Fibroblast of the conjunctiva (primary cell): ENCODE results near the gene TMEM263.
"Not testable (repeated sequence)": the region's sequence is repeated elsewhere in the genome, so short reads cannot be mapped to it uniquely, and the experiment has no call there.

ENCODE experiments used
- DNase-seq: peaks from one replicate; pipeline ENCODE4 v3.0.0-alpha.2; 2010; ENCODE audit warnings: low read depth

TMEM263 gene

DNA sequence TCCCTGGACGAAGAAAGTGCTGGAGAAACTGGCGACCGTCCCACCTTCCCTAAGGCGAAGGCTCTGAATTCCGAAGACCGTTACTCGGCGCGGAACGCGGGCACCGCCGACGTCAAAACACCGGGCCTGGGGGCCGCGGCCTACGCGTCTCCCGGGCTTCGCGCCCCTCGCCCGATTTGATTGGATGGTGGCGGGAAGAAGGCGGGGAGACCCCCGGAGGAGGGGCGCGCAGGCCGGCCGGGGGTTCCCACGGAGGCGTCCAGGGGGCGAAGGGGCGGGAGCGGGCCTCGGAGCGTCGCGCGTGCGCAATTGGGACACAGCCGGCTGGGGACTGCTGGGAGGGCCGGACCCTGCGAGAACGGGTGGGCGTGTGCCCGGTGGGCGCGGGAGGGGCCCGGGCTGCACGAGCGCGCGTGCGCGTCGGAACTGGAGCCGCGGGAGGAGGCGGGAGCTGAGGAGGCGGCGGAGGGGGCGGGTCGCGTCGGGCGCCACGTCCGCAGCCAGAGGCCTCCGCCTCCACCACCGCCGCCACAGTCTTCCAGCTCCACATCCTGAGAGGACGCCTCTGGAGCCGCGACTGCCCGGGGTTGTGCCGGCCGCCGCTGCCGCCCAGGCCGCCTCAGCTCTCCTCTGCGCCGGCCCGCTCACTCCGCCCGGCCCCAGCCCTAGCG lies at the start of gene TMEM263:
Gene TMEM263 (plus strand): TSS at position 531 of the 671 bp plus-strand sequence. CDS start 11,210 bp downstream, outside the sequence.
- DNase-seq: peak; percentile 95

GRCh38 chr12:106906715-106907114 lies 49.0 kb upstream of the TMEM263 start:
- no peak for DNase-seq

DNA sequence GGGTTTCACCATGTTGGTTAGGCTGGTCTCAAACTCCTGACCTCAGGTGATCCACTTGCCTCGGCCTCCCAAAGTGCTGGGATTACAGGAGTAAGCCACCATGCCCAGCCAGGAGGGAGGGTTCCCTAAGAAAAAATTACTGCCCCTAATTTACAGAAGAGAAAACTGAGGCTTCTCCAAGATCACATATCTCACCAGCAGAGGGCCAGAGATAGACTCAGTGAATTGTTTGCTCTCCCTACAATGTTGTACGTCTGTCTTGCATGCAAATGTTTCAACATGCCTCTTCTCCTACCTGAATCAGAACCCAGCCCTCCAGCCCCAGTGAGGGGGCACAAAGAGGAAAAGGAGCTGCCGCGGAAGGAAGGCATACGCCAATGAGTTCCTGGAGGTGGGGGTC lies 48.3 kb upstream of the TMEM263 start:
- DNase-seq: no peak

DNA sequence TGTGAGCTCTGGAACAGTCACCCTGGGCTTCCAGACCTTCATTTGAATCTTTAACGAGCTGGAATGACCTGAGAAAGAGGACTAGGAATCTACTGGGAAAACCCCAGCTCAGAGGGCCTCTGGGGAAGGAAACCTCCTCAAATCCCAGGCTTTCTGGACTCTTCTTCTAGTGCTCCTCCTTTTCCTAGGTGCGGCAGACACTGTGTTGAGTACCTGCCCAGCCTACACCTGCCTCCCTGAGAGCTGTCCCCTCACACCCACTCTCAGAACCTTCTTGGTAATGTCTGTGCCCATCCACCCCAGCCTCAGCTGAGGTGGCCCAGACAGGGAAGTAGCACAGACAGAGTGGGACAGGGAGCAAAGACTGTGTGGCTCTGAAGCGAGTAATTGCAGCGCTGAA lies 47.9 kb upstream of the TMEM263 start:
- DNase-seq: no peak

GRCh38 chr12:106908561-106908960 lies 47.1 kb upstream of the TMEM263 start:
- no peak for DNase-seq

DNA sequence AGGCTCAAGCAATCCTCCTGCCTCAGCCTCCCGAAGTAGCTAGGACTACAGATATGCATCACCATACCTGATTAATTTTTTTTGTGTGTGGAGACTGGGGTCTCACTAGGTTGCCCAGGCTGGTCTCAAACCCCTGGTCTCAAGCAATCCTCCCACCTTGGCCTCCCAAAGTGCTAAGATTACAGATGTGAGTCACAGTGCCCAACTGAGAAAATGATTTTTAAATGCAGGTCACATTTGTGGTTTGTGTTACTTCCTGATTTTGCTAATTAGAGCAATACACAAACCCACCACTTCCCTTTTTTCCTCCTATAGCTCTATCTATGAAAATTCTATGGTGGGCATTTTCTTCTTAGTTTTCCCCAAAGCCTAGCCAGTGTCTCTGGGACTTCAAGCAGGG lies 45.5 kb upstream of the TMEM263 start:
- DNase-seq: no peak

DNA sequence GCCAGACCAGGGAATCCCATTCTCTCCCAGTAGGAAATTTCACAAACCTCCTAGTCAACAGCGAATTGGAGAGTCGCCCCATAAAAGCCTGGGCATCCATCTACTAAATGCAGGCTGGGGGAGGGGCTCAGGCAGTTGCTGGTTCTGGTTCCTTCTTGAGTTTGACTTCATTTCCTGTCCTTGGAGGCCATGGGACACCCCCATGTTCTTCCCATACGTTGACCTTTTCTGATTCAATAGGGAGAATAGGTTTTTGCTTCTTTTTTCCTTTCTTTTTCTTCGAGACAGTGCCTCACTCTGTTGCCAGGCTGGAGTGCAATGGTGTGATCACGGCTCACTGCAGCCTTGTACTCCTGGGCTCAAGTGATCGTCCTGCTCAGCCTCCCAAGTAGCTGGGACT lies 44.1 kb upstream of the TMEM263 start:
- no peak for DNase-seq

DNA sequence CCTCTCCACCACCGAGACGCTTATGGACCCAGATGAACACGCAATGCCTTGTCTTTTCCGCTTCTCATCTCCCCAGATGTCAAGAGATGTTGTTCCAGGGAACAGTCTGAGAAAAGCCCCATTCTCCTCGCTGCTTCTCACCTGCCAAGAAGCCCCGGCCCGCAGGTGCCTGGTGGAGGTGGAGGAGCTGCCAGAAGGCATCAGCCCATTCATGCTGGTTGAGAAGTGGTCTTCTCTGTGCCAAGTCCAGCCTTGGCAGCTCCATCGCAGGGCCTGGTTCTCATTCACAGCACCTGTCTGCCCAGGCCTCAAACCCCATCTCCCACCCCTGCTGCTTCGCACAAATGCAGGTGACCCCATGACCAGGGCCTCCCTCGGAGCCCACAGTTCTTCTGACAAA lies 42.3 kb upstream of the TMEM263 start:
- no peak for DNase-seq

- no peak for DNase-seq
These were observed 40.7 kb upstream of the TMEM263 start for GRCh38 chr12:106914796-106915634.

- DNase-seq: no peak
These were observed 40.1 kb upstream of the TMEM263 start for GRCh38 chr12:106915635-106916026.

DNA sequence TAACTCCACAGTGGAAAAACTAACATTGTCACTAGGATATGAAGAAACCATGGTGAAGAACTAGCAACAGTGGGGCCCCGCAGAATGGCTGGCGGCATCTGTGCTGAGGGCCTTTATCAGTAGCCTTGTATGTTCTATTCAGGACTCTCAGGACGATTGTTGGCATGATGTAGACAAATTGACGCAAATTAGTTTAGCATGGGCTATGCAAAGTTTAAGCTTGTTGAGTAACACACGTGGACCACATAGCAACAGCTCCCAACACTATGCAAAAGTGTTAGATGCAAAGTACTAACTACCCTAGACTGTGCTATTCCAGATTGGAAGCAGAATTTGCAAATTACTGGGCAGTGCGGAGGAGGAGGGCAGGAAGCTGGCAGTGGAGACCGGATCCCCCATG lies 38.2 kb upstream of the TMEM263 start:
- no peak for DNase-seq

- DNase-seq: no peak
These were observed 37.0 kb upstream of the TMEM263 start for GRCh38 chr12:106918746-106919145.

DNA sequence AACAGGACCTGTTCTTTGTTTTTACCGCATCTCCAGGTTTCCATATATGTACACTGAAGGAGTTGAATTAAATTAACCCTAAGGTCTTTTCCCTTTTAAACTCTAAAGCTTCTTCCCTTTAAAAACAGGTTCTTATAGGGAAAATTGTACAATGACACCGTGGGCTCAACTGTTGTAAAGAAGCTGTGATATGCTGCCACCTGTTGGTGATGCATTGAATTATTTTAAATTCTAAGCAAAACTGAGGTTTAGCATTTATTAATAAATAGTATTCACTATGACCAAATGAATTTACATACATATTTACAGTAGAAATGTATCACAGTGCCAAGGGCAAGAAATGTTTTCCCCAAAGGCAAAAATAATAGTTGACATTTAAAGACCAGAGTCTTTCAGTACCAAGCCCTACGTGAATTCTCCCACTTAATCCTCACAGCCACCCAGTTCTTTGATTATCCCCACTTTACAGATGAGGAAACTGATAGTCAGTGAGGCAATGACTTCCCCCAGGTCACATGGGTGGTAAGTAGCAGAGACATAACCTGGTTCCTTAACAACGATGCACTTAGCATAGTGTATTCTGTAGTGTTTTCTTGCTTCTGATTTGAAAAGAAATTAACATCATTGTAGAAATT lies 35.7 kb upstream of the TMEM263 start:
- peak; percentile 33 for DNase-seq

- not testable (repeated sequence) for DNase-seq
These were observed 33.7 kb upstream of the TMEM263 start for GRCh38 chr12:106921976-106922375.

- not testable (repeated sequence) for DNase-seq
These were observed 32.1 kb upstream of the TMEM263 start for GRCh38 chr12:106923594-106923993.

GRCh38 chr12:106924268-106924861 lies 31.3 kb upstream of the TMEM263 start:
- DNase-seq: no peak

GRCh38 chr12:106926657-106927056 lies 29.1 kb upstream of the TMEM263 start:
- no peak for DNase-seq

DNA sequence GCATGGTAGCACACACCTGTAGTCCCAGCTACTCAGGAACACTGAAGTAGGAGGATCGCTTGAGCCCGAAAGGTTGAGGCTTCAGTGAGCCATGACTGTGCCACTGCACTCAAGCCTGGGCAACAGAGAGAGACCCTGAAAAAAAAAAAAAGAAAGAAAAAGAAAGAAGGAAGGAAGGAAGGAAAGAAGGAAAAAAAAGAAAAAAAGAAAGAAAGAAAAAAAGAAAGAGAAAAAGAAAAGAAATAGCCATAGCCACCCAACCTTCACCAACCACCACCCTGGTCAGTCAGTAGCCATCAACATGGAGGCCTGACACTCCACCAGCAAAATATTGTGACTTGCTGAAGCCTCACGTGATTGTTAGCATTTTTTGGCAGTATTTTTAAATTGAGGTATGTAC lies 21.4 kb upstream of the TMEM263 start:
- no peak for DNase-seq

DNA sequence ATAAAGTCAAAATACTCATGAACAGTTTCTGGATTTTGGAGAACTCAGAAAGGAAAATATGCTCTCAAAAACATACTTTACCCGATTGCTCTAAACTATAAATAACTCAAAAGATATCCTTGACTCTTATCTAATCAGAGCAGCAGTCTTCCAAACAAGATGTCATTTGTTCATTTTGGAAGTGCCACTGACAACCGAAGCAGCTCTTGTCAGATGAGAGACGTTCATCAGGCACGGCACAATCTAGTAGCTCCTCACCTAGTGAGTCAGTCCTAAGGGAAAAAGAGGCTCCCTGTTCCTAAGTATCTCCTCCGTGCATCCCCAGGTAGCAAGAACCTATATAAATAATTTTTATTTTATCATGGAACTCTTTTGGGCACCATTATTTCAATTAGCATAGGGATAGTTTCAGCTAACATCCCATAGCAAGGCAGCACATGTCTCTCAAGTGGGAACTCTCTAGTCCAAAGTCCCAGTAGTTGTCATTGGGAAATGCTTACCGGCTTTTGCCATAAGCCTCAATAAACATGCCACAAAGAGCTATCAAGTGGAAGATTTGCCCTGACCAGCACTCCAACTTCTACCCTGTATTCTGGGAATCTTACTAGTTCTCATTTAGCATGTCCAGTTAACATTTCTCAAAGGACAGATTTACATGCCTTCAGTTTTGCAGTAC lies 14.1 kb upstream of the TMEM263 start:
- no peak for DNase-seq

- DNase-seq: no peak
These were observed 12.9 kb upstream of the TMEM263 start for GRCh38 chr12:106942775-106943174.

GRCh38 chr12:106945261-106945851 lies 10.4 kb upstream of the TMEM263 start:
- no peak for DNase-seq

DNA sequence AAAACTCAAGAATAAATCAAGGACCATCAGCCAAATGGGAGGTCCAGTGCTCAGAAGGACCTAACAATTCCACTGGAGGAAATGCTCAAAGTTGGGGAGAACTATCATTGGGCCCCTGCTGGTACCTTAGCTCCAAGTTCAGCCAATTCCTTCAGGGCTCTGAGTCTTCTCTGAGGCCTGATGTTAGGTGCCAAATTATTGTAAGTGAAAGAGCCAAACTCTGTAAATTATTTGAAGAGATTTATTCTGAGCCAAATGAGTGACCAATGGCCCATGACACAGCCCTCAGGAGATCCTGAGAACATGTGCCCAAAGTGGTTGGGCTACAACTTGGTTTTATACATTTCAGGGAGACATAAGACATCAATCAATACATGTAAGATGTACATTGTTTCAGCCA lies 8.2 kb upstream of the TMEM263 start:
- no peak for DNase-seq
